Measurements from ENCODE around the gene ADGRG1. TPM values are rescaled to one million over a fixed set of nuclear protein-coding genes. Genes with fewer than 3 reads are reported as not detected.
A peak's percentile ranks its signal among the peaks of the same experiment; 100 is the strongest.

ADGRG1 gene
- total RNA-seq, 1 experiment from 2014 or later, result 138 TPM

DNA sequence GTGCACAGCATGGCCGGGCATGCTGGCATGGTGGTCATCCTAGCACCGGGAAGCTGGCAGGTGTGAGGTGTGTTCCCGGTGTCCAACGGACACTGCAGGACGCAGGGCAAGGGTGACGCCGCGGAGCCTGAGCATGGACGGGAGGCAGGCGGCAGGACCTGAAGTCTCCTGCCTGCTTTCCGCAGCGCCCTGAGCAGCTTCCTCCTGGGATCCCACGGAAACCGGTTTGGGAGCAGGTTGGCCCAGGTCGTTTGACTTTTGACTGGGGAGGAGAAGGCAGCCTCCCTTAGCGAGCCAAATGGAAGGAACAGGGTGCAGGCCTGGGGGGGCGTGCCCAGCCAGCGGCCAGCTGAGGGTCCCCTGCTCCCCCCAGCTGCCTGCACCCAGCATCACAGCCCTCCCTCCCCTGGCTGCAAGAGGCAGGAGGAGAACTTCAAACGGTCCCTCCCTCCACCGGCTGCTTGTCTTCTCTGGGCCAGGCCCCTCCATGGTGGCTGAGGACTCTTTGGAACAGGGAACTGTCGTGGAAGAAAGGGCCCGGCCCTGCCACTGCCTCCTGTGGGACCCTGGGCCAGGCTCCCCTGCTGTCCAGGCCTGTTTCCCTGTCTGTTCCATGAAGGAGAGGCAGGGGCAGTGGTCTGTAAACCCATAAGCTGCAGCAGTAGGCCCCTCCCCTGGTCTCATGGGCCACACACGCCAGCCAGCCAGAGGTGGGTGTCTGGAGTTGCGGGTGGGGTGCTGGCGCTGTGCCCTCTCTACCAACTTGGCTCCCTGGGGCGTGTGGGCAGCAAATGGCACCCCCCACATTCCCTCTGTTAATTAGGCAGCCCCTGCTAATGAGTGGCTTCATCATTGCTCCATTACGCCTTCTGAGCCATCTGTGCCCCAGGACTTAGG lies 7.8 kb upstream of the ADGRG1 start:
- peak; percentile 91 for DNase-seq (ENCODE audit: low spot score)

- DNase-seq (ENCODE audit: low spot score), result no peak
Measured at GRCh38 chr16:57621521-57622271, 6.7 kb upstream of the ADGRG1 start.

- no peak for DNase-seq (ENCODE audit: low spot score)
Measured at GRCh38 chr16:57622361-57623250, 5.8 kb upstream of the ADGRG1 start.

DNA sequence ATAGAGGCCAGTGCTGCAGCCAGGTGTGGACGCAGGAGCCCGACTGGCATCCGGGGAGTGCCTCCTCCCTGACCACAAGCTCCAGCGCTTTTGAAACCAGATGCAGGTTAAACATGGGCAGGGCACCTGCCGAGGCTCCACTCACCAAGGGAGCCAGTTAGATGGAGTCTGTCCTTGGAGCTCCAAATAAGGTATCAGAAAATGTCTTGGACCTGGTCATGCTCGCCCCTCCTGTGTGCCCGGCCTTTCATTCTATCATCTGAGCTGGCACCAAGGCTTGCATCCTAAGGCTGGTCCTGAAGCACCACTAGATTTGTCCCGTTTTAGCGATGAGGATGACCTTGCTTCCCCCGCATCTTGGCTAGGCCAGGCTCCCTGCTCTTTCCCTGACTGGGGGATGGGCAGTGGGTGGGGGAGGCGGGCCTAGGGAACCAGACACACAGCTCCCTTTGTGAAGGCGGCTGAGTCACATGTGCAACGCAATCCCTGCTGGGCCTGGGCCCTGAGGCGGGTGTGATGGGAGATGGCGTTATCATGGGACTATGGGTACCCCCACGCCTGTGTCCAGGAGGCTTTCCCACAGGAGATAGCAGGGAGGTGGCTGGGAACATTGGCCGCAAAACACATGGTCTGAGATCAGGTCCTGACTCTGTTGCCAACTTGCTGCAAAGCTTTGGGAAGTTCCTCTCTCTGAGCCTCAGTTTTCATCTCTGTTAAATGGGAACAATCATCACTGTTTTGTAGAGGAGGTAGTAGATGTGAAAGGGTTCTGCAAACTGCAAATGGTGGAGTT lies 5.0 kb upstream of the ADGRG1 start:
- peak; percentile 85 for DNase-seq (ENCODE audit: low spot score)

- no peak for DNase-seq (ENCODE audit: low spot score)
Measured at GRCh38 chr16:57624044-57624688, 4.3 kb upstream of the ADGRG1 start.

GRCh38 chr16:57624806-57625500 lies 3.5 kb upstream of the ADGRG1 start:
- no peak for DNase-seq (ENCODE audit: low spot score)

DNA sequence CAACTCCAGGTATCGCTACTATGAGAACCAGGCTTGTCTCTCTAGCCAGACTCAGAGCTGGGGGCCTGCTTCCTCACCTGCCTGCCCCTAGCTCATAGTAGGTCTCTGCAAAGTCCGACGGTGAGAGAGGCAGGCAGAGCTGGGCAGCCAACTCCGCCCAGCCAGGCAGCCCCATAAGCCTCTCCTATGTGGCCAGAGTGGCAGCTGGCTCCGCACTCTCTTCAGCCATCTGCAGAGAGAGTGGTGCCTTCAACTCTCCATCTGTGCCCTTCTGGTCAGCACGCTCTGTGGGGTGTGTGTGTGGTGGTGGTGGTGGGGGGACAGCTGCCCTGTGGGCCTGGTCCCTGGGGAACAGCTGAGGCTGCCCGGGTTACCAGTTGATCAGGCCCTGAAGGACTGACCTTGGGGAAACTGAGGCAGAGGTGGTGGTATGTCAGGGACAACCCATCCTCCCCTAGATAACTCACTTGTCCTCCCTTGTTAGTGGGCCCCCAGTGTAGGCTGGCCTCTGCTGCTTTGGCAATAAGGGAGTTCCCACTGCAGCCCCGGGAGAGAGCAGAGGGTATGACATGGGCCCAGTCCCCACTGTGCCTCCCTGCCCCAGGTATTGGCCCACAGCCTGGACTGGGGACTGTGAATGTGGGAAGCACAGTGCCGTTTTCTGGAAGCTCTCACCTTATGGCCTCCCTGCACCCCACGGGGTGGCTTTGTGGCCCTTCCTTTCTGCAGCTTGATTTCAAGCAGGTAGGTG lies 1.8 kb upstream of the ADGRG1 start:
- DNase-seq (ENCODE audit: low spot score), result no peak

- no peak for DNase-seq (ENCODE audit: low spot score)
Measured at GRCh38 chr16:57627184-57627871, 1.1 kb upstream of the ADGRG1 start.

- no peak for DNase-seq (ENCODE audit: low spot score)
Measured at GRCh38 chr16:57628783-57629293, 408 bp downstream of the ADGRG1 start.

DNA sequence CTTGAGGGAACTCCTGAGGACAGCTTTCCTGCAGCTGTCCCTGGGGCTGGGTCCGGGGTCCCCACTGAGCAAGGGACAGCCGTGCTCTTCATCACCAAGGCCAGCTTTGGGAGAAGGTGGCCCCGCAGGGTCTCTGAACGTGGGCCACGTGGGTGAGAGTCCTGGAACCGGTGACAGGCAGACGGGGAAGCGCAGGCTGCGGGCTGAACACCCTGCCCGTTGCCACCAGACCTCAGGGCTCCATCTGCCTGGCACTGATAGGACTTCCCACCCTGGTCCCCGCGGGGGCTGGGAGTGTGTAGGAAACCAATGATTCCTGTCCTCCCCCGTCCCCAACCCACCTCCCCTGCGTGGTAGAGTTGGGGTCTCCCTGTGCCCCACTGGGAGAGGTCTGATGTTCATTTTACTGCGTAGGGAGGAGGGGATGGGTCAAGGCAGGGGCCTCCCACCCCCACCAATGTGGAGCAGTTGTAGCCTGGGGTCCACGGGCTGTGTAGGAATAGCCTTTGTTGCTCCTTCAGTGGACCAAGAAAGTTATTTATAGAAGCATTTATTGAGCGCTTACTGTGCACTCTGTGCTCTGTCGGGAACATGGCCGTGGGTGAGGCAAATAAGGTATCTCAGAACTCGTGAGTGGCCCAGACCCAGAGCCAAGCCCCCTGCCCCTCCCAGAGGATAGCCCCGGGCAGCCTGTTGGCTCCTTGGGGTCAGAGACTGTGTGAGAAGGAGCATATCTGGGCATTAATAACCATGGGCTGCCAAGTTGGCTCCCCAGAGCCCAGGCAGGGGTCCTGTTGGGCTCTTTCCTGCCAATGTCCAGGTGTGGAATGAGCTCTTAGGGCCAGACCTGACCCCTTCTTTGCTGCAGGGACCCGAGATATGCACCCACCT lies 1.3 kb downstream of the ADGRG1 start:
- DNase-seq (ENCODE audit: low spot score), result no peak

DNA sequence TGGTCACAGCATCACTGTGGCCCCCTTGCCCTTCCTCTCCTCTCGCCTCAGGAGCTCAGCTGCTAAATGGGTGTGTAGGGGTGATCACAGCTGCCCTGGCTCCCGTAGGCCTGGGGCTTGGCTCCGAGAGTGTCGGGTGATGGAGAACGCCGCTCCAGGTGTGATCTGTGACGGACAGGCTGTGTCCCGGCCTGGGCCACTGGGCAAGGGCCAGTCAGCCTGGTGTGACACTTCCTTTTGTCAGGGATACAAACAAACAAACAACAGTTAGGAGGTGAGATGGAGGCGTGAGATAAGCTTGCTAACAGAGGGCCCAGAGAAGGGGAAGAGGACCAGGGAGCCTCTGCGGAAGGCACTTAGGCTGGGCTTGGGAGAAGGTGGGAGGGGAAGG lies 2.0 kb downstream of the ADGRG1 start:
- DNase-seq (ENCODE audit: low spot score), result no peak

GRCh38 chr16:57630931-57631845 lies 2.8 kb downstream of the ADGRG1 start:
- no peak for DNase-seq (ENCODE audit: low spot score)

DNA sequence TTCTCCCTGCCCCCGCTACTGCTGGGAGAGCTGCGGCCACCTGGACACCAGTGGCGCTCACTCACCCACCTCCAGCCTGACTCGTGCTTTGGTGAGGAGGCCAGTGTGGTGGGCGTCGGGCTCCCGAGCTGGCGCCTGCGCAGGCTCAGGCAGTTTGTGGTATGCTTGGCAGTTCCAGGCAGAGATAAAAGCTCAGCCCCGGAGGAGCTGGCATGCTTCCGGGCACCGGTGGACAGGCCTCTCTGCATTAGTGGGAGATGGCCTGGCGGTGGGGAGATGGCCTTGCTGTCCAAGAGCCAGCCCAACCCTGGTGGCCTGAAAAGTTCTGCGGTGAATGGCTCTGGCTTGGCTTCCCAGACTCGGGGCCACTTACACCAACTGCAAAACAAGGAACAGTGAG lies 4.1 kb downstream of the ADGRG1 start:
- DNase-seq (ENCODE audit: low spot score), result no peak

GRCh38 chr16:57633383-57634064 lies 5.1 kb downstream of the ADGRG1 start:
- no peak for DNase-seq (ENCODE audit: low spot score)

DNA sequence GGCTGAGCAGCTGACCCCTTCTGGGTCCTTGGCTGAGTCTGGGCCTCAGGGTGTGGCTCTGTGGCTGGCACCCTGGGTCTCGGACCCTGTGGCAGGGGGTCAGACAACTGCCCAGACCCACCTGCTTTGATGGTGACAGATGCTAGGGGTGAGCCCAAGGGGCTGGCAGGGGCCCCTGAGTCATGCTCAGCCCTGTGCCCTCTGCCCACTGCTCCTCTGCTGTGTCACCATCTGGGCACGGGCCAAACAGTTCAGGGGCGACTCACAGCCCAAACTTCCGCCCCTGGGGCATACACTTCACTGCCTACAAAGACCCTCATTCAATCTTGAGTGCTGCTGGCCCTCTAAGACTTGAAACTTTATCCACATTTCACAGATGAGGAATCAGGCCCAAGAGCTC lies 5.7 kb downstream of the ADGRG1 start:
- no peak for DNase-seq (ENCODE audit: low spot score)

Measured in HT-29 (cell line).